ENCODE measurements around the gene PLEKHG4B.
"Not testable (repeated sequence)": the region's sequence is repeated elsewhere in the genome, so short reads cannot be mapped to it uniquely, and the experiment has no call there.

The PLEKHG4B gene

DNA sequence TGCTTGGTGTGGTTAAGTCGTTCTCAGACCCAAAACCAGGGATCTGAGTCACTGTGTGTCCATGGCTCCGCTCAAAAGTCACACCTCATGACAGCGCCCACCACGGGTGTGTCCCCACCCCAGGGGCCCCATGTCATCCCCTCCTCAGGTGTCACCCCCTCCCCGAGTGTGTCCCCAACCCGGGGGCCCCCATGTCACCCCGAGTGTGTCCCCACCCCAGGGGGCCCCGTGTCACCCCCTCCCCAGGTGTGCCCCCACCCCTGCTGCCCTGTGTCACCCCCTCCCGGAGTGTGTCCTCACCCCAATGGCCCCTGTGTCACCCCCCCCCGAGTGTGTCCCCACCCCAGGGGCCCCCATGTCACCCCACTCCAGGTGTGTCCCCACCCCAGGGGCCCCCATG, 104.4 kb downstream of the PLEKHG4B start:
- in situ Hi-C loops (cut with HindIII; ENCODE audit: low sequenced_read_pairs) = no loop called here

DNA sequence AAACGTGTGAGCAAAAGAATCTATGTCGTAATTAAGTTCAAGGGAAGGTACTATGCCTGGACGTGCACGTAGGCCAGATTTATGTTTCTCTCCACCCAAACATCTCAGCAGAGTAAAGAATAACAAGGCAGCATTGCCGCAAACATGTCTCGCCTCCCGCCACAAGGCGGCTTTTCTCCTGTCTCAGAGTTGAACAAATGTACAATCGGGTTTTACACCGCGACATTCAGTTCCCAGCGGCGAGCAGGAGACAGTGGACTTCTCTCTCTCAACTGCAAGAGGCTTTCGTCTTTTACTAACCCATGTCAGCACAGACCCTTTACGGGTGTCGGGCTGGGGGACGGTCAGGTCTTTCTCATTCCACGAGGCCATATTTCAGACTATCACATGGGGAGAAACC, 105.1 kb downstream of the PLEKHG4B start:
- in situ Hi-C loops (cut with HindIII; ENCODE audit: low sequenced_read_pairs) = not testable (repeated sequence)

DNA sequence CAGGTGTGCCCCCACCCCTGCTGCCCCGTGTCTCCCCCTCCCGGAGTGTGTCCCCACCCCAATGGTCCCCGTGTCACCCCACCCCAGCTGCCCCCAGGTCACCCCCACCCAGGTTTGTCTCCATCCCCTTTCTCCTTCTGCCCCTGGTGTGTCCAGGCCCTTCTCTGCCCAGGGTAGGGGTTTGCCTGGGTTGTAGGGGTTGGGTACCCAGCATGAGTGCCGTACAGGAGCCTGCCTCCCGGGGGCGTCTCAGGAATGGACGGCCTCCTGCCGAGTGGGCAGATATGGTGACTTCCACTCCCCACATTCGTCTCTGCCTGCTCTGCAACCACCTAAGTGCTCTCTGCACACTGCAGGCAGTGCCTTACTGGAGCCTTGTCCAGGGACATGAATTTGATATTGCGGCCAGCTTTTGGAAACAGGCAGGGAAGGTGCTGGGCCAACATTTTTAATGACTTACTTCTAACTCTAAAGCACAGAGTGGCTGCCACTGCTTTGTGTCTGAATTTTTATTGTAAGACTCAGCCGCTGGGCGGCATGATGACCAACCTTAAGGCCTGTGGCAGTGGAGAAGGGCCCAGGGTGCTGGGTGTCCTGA, 106.0 kb downstream of the PLEKHG4B start:
- in situ Hi-C loops (cut with HindIII; ENCODE audit: low sequenced_read_pairs) = no loop called here

DNA sequence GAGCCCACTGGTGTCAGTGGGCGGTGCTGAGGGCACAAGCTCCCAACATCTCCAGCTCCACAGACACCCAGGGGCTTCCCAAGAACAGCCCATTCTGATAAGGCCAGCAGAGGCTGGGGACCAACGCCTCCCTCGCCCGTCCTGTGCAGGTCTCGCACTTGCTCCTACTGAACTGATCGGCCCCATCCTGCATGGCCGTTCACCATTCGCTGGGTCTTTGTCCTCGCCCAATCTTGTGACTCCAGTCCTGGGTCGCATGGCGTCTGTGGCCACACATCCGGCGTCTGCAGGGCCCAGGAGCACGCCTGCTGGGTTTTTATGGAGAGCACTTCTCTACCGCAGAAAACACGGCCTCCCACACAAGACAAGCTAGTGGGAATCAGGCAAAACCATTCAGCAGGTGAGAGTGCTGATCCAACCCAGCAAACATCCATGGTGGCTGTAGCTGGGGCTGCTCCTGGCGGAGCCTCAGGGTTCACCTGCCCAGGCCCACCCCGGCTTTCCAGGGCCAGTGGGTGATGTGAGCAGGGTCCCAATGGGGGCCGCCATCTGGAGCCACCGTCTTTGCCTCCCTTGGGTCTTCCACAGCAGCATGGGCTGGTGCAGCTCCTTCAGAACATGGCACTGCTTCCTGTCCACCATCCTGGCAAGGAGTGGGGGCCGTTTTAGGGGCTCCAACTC, 106.7 kb downstream of the PLEKHG4B start:
- in situ Hi-C loops (cut with HindIII; ENCODE audit: low sequenced_read_pairs) = no loop called here

DNA sequence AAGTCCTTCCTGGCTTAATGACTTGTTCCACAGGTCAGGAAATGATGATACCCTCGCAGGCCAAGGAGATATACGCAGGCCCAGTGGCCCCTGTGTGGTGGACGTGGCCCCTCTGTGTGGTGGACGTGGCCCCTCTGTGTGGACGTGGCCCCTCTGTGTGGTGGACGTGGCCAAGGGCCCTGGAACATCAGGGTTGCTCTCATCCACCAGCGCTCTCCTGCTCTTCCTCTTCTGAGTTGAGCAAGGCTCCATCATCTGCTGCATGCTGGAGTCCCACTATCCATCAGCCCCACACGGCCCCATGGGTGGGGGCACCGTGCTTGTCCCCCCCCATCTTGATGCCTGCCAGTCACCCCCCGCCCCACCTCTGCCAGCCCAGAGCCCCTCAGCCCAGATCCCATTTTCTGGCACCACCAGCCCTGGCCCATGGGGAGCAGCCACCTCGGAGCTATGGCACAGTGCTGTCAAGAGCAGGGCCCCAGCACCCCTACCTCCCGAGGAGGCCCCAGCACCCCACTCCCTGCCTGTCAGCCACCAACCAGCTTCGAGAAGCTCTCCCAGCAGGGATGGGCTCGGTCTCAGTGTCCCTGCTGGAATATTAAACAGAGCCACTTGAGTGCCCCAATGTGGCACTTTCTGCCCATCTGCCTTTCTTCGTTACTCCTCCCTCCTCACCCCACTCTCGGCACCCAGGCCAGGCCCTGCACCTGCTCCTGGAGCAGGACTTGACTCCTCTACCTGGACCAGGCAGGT, 107.4 kb downstream of the PLEKHG4B start:
- in situ Hi-C loops (cut with HindIII; ENCODE audit: low sequenced_read_pairs) = no loop called here

DNA sequence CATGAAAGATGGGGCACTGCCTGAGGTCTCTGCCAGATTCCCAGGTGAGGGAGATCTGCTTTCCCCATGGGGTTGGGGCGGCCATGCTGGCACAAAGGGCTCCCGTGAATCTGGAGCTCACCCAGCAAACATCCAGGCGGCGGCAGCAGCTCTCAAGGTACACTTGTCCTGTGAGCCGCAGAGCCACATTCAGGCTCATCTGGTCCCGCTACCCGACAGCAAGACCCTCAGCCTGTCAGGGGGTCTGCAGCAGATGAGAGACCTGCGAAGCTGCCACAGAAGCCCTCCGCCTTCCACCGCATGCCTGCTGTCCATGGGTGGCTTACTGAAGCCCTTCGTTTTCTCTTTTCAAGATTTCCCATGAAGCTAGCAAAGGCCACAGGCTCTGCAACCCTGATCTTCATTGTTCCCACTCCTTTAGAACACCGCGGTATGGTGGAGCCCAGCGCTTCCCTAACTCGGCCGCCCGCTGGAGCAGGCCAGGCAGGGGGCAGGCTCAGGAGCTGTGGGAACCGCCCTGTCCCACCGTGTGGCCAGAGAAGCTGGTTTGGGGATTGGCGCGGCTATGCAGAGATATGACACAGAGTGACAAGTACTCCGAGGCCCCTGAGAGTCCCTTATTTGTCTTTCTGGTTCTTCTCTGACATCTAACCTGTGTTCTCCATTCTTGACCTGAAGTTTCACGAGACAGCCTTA, 108.1 kb downstream of the PLEKHG4B start:
- in situ Hi-C loops (cut with HindIII; ENCODE audit: low sequenced_read_pairs) = no loop called here

DNA sequence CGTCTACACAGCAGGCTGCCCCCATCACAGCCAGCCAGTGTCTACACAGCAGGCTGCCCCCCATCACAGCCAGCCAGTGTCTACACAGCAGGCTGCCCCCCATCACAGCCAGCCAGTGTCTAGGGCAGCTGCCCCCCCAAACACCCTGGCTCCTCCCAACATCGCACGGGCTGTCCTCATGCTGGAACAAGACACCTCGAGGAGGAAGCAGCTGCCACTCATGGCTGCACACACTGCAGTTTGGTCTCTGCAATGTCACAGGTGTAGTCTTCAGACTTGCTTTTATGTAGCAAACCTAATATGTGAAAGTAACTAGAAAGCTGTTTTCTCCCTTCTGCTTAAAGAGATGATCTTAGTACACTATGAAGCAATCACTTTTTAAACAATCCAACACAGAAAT, 109.0 kb downstream of the PLEKHG4B start:
- in situ Hi-C loops (cut with HindIII; ENCODE audit: low sequenced_read_pairs) = no loop called here

DNA sequence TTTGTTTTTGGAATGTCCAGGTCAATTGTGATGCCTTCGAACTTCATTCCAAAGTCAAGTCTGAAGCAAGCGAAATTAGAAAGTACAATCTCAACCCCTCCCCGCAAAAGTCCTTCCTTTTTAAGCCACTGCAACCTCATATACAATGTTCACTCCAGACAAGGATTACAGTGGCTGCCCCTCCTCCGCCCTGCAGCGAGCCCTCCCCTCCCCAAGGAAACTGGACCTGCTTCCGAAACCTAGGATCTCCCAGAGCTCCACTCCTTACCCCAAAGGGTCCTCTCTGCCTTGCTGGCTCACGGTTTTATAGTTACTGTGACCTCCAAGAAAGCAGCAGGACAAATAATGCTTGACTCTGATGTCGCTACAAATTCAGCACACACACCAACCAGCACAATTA, 109.7 kb downstream of the PLEKHG4B start:
- in situ Hi-C loops (cut with HindIII; ENCODE audit: low sequenced_read_pairs) = no loop called here

DNA sequence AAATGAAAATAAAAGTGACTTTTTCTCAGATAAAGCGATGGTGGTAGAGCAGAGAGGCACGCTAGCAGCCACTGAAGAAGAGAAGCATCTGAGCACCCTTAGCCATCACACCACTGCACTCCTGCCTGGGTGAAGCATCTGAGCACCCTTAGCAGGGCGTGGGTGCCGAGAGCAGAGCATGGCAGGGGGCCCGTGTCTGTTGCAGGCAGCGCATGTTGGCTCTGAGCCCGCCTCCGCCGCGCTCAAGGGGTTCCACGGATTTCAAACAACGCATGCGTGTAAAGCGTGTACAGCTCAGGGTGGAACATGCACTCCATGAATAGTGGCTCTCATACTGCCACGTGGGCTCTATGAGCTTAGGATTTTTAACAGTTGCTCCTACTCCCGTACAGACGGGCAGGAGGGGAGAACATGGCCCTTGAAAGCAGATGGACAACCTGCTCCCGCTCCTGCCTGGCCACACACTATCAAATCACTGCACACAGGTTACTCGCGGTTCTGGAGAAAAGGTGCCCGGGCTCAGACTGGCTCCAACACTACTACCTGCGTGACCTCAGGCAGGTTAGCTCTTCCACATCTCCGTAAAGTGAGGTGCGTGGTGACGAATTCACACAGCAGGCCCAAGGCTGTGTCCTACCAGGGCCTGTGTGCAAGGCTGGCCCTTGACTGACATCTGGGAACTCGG, 111.4 kb downstream of the PLEKHG4B start:
- in situ Hi-C loops (cut with HindIII; ENCODE audit: low sequenced_read_pairs) = no loop called here

DNA sequence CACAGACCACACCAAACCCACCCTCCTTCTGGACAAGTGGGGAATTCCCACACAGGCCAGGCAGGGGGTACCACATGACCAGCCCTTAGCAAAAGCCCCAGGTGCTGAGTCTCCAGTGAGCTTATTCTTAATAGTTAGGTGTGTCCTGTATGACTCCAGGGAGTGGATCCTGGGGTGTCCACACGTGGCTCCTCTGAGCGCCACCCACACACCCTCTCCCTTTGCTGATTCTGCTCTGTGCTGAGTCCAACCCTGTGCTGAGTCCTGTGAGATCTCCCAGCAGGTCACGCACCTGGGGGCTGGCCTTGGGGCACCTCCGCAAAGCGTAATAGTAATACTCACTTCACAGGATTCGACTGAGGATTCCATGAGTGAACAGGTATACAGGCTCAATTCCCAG, 112.0 kb downstream of the PLEKHG4B start:
- in situ Hi-C loops (cut with HindIII; ENCODE audit: low sequenced_read_pairs) = no loop called here

DNA sequence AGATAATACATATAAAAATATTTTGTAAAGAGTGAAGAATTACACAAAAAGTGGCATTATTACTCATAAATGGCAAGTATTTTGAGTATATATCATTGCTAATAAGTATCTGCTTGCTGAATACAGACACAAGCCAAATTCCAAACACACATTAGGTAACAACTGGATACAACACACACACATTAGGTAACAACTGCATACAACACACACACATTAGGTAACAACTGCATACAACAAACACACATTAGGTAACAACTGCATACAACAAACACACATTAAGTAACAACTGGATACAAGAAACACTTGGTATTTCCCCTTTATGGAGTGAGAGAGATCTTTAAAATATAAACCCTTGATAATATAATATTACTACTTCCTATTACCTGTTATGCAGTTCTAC, 112.5 kb downstream of the PLEKHG4B start:
- in situ Hi-C loops (cut with HindIII; ENCODE audit: low sequenced_read_pairs) = no loop called here

DNA sequence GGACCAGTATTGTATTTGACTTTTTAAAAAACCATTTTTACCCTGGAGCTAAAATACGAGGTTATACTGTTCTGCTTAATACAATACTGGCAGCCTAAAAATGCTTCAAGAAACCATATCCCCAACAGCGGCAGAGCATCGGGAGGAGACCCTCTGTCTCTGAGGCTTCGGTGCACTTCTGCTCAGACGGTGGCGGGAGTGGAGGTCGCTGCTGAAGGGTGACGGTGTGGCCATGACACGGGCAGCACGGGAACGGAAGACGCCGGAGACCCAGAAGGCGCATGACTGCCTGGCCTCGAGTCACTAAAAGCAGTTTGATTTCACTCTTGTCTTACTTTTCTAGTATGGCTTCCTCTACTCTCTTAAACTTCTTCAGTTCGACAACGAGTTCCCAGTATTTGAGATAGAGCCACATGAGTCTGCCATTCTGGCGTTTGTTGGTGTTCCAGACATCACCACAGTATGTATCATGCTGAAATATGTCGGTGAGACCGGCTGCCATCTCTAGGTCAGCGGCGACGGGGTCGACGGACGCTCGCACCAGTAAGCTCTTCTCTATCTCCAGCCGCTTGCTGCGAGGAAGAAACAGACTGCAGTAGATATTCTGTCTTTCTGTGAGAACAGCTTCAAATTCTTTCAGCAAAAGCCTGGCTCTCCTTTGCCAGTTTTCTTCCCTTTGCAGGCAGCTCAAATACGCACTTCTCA, 113.2 kb downstream of the PLEKHG4B start:
- in situ Hi-C loops (cut with HindIII; ENCODE audit: low sequenced_read_pairs) = no loop called here

DNA sequence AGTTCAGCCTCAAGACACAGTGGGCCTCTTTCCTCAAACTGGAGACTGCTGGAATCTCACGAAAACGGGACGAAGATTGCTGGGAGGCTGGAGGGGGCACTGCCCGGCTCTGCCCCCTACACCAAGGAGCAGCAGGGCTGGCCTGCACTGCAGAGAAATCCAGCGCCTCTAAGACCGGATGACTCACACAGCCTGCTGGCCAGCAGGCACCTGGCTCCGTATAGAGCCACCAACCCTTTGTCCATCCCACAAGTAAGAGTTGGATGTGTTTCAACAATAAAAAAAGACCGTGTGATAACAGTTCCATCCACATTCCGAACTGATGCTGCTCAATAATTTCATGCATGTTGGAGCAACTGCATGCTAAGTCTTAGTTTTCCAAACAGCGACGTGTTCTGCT, 114.4 kb downstream of the PLEKHG4B start:
- in situ Hi-C loops (cut with HindIII; ENCODE audit: low sequenced_read_pairs) = no loop called here

DNA sequence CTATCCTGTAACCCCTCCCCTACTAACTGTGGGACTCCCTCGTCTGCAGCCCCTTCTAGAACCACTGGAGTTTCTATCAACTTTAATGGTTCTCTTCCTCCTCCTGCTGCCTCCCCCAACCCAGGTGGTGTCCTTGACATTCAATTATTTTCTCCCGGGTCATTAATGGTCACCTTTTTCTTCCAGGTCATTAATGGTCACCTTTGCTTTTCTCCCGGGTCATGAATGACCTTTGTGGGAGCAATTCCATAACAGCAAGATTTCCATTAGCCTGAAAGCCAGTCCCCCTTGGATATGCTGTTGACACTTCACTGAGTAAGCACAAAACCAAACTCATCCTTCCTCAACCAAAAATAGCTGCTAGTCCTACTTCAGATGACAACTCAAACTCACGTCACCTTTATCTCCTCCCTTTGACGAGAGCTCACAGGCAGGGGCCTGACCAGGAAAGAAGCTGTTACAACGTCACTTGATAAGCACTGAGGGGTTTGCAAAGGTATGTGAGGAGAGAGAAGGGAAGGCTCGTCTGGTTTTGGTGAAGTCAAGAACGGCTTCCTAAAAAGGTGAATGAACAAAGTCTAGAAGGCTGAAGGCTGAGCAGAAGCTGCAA, 115.1 kb downstream of the PLEKHG4B start:
- in situ Hi-C loops (cut with HindIII; ENCODE audit: low sequenced_read_pairs) = no loop called here

DNA sequence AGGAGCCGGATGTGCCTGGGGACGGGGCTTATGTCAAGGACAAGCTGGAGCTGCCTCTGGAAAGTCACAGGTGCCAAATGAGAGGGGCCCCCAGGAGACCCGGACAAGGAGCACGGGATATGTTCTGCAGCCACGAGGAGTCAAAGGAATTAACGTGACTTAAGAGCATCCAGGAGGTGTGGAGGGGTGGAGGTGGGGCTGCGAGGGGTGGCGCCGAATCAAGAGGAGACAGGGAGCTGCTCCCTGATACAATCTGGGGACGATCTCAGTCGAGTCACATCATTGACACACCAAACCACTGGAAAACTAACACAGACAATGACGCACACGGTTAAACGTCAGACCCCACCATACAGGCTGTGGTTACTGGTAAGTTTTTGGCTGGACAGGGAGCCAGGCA, 115.6 kb downstream of the PLEKHG4B start:
- in situ Hi-C loops (cut with HindIII; ENCODE audit: low sequenced_read_pairs) = no loop called here

DNA sequence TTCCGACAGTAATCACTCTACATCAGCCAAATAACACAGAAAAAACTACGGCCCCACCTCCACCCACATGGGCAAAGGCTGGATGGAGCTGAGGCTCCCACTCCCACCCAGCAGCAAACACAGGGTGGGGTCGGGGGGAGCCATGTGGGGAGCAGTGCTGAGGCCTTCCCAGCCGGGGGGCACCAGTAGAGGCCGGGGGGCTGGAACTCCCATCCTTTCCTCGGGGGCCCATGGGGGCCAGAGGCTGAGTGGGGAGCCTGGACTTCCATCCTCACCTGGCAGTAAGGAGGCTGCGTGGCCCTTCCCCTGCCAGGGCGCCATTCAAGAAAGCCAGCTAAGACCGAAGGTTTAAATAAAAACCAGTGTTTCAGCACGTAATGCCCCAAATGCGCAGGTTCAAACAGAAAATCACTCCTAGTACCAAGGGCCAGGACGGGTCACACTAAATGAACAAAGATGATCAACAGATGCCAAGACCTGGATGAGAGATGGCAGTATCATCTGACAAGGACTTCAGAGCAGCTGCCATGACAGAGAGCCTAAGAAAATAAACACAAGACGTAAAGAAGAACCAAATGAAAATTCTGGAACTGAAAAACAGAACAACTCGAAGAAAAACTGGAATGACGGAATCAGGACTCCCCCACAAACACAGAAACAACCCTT, 116.6 kb downstream of the PLEKHG4B start:
- in situ Hi-C loops (cut with HindIII; ENCODE audit: low sequenced_read_pairs) = no loop called here

DNA sequence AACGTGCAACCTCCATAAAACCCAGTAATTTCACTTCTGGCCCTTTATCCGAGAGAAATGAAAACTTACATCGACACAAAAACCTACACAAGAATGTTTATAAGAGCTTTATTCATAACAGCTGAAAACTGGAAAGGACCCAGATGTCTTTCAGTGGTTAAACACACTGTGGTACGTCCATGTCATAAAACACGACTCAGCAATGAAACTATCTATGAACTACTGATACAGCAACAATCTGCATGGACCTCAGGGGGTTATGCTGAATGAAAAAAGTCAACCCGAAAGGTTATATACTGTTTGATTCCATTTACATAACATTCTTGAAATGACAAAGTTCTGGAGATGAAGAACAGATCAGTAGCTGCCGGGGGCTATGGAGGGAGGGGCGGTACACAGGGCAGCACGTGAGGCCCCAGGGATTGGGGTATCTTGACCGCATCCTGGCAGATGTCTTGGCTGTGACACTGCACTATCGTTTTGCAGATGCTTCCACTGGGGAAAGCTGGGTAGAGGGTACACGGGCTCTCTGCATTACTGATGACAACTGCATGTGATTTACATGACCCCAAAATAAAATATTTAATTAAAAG, 121.9 kb downstream of the PLEKHG4B start:
- in situ Hi-C loops (cut with HindIII; ENCODE audit: low sequenced_read_pairs) = no loop called here

DNA sequence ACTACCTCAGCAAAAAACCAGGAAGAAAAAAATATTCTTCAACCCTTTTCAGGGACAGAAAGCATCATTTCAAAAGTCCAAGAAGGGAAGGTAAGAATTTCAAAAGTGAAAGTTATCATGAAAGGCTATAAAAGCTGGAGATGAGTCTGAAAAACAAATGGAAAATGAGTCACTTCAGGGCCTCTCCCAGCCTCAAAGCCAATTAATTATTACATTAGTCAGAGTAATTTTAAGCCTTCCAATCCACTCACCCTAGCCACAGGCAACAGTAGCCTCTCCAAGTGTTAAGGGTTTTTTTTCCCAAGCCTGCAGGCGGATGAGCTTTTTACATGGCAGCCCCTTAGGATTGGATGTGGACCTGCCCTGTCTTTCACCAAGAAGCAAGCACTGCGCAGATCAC, 123.3 kb downstream of the PLEKHG4B start:
- in situ Hi-C loops (cut with HindIII; ENCODE audit: low sequenced_read_pairs) = not testable (repeated sequence)

DNA sequence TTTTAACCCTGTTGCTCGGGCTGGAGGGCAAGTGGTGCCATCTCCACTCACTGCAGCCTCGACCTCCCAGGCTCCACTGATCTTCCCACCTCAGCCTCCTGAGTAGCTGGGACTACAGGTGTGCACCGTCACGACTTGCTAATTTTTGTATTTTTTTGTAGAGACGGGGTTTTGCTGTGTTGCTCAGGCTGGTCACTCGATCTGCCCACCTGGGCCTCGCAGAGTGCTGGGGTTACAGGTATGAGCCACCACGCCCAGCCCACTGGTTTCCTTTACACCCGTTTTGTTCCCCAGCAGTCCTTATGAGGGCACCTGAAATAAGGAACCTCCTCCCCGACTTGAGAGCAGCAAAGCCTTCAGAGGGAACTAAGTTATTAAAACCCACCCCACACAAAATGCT, 124.1 kb downstream of the PLEKHG4B start:
- in situ Hi-C loops (cut with HindIII; ENCODE audit: low sequenced_read_pairs) = not testable (repeated sequence)
